Activated naive CD4-positive, alpha-beta T cell treated with anti-CD3 and anti-CD28 coated beads, Interleukin-2, amount 50 U/mL, for 16 hours (primary cell): Measurements from ENCODE around the gene SGK1.

Experiments used
- DNase-seq: peaks from one replicate; pipeline ENCODE4 v3.0.0-alpha.2; 2020

The SGK1 gene

GRCh38 chr6:134317471-134318131 is at the start of gene SGK1:
TSS of gene SGK1 (minus strand) at chr6:134318112. CDS start at chr6:134317460, 652 bp downstream.
- peak; percentile 31 for DNase-seq

- DNase-seq: no peak
Observed at GRCh38 chr6:134363323-134364039, 45.6 kb upstream of the SGK1 start.

DNA sequence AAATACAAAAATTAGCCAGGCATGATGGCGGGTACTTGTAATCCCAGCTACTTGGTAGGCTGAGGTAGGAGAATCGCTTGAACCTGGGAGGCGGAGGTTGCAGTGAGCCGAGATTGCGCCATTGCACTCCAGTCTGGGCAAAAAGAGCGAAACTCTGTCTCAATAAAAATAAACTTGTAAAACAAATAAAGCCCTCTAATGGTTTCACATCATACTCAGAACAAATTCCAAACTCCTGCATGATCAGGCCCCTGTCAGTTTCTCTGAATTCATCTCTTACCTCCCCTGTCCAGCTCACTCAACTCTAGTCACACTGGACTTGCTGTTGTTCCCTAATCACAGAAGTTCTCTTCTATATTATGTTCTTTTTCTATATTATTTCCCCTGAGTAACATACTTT is 43.1 kb upstream of the SGK1 start:
- no peak for DNase-seq

- no peak for DNase-seq
Observed at GRCh38 chr6:134359302-134359701, 41.4 kb upstream of the SGK1 start.

DNA sequence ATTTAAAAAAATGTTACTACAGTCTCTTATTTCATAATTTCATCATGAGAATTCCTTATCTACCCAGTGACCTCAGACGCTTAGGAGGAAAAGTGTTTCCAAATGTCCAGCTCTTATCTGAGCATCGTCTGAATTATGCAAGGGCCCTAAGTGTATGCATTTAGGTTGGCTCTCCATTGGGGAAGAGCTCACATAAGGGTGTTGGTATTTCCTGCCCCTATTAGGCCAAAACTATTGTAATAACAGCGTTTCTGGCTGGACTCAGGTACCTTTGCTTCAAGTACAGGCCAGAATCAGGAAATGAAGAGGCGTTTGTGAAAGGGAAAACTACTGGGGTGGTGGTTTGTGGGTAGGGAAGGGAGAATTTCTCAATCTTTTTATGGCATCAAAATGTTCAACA is 40.4 kb upstream of the SGK1 start:
- no peak for DNase-seq

DNA sequence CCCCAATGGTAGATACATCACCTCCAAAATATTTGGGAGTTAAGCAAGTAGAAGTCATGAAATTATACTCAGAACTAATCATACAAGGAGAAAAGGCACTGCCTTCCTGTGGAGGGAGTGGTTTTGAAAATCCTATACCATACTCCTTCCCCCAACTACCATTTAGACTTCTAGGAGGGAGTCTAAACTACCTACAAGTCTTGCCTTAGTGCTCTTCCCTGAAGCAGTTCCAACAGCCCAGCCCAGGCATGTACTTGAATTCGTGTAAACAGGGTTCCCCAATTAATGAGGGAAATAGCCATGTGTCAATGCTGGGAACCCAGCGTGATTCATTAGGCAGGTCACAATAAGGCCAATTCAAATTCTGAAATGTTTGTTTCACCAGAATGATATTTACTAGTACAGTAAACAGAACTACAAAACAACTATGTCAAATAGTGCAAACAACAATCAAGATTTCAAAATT is 39.1 kb upstream of the SGK1 start:
- DNase-seq: no peak

DNA sequence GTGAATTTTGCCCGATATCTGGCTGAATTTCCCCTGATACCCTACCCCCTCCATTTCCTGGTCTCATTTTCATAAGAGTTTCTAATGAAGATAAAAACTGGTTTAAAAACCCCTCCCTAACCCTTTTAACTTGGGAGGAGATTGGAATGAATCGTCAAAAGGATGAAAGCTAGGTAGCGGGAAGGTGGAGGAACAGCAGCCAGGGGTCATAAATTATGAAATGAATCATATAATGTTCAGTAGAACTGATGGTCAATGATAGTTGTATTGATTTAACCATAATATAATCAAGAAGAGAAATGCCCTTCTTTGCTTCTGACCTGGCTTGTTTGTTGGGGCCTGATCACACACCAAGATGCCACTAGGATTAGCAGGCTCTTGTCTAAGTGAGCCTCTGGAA is 38.5 kb upstream of the SGK1 start:
- DNase-seq: no peak

GRCh38 chr6:134352786-134353480 is 35.0 kb upstream of the SGK1 start:
- no peak for DNase-seq

DNA sequence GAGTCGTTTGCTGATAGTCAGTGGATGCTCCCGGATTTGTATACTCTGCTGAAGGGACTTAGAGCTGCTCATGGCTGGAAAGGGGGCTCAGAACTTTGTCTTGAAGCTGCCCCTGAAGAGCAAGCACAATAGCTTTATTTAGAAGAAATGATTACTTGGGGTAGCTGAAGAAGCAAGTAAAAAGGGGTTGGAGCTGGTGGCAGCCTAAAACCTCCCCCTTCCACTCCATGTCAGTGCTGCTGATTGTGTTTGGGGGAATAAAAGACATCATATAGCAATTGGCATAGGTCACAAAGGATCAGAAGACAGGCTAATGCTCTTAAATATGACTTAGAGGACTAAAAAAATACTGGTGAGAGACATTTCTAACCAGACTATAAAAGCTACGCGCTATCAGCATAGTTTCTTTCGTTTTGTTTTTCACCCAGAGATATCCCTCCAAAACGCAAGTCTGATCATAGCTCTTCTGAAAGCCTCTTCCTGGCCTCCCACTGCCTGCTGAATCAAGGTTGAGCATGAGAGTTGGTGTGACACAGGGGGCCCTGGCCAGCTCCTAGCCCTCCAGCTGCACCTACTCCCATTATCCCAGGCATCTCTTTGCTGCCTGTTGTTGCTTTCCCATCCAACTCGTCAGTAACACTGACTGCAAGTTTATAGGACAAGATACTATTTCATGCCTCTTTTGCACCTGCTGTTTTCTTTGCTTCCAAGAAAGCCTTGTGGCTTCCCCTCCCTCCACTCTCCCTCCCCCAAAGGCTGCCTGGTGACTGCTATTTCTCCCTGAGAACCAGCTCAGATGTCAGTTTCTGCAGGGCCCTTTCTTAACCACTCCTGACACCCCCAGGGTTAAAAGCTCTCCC is 33.9 kb upstream of the SGK1 start:
- no peak for DNase-seq

DNA sequence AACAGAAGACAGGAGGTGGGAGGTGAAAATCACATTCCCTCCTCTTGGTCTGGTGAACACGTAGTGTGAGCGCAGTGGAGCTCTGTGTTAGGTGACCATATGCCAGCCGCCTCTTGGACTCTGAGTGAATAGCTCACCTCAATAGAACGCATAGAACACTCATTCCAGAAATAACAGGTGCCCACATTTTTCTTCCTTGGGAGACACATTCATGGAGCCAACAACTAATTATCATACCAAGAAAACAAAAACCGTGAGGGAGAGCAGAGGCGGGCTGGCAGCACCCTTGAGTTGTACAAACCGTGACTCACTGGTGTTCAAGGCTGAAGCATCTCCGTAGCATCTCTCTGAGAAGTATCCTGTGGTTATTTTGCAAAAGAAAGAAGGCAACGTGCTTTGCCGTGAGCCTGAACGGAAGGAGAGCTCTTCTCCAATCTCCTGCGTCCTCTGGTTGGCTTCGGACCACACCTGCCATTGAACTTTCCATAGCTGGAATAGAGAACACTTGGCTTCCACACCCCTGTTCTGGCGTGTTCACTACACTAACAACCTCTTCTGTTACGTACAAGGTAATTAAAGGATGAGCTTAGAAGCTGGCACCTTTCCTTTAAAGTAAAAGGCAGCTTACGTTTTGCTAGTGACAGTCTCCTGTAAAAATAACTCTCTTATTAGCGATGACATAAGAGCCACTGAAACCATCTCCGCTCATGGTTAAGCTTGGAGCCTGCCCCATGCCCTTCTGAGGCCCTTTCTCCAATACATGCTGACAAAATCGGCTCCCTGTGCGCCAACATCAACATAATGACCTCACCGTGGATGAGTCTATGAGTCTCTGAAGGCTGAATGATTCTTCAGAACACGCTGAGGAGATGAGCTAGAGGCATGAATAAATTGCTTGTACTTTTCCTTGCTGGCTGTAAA is 30.2 kb upstream of the SGK1 start:
- no peak for DNase-seq

DNA sequence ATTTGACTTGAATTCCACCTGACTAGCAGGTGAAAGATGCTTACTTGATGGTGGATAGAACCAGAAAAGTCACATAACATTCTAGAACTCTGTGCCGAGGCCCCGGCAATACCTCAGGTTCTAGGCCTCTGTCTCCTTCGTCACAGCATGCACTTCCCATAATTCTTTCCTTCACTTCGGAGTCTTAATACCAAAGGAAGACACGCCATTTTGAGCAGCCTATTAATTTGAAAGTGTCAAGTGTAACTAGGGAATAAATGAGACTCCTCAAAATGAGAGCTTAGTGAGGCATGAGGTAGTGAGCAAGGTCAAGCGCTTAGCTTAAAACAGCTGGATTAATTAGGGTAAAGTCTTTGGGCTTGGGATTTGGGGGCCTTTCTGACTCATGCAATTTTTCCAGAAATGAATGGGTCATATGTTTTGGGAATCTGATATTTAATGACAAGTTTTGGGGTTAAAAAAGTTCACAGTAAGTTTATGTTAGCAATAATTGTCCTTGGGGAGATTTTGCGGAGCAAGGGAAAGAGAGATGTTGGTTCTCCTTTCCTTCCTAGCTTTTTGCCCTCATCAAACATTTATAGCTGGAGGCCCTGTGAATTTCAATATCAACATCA is 29.1 kb upstream of the SGK1 start:
- no peak for DNase-seq

- DNase-seq: no peak
Observed at GRCh38 chr6:134345789-134346188, 27.9 kb upstream of the SGK1 start.

DNA sequence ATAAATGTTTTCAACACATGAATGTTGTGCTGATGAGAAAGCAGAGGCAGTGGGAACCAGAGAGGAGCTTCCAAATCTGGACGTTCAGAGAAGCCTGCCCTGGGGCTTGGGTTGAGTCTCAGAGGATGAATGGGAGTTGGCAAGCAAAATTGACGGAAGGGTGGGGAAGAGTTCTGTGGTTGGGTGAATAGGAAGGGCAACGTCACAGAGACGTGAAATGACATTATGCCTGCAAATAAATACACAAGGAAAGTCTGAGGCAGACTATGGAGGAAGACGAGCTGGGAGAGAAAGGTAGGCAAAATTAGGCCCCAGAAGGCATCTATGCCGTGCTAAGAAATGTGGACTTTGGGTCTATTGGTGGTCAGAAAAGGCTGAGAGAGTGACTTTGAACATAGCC is 25.2 kb upstream of the SGK1 start:
- DNase-seq: no peak

- DNase-seq: no peak
Observed at GRCh38 chr6:134341999-134342567, 24.2 kb upstream of the SGK1 start.

DNA sequence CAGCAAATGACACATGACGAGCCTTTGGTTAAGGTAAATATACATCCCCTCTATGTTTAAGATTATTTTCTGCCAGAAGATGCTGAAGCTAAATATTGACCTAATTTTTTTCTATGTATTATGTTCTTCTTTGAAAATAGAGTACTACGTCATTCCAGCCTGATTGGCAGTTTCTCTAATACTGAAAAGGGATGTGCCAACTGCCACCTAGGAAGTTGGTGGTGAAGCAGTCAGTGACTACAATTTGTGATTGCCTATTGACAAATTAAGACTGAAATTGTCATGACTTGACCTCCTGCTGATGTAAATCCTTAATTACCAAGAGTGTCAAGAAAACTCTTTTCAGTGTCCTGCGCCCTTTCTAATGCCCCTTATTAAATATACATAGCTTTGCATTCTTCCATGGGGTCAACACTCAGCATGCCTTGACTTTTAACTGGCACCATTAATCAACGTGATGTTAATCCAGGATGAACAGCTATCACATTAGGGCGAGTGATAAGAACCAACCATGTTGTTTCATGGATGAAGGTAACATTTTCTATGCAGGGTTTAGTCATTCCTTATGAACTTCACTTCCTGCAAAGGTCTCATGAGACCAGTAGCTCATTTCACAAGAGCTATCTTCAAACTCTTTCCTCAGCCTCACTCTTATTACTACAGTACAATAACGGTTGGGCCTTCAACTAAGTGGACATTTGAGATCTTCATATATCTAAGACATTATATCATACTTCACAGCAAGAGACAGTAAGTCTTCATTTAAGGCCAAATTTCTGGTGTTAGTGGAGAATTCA is 22.5 kb upstream of the SGK1 start:
- no peak for DNase-seq

- no peak for DNase-seq
Observed at GRCh38 chr6:134339216-134339615, 21.3 kb upstream of the SGK1 start.

DNA sequence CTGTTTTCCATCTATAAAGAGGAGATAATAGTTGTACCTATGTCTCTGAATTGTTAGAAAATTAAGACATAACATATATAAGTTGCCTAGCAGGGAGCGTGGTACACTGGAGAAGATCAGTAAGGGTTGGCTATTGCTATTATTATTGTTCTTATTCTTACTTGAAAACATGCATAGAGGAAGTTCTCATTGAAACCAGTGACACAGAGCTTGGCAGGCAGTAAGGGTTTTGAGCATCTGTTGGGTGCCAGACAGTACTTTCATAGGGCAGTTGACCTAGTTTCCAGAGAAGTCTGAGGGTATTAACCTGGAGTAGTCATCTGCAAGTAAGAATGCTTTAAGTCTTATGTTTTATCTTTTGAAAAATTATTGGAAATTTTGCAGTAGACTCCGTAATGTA is 13.3 kb upstream of the SGK1 start:
- no peak for DNase-seq

GRCh38 chr6:134330555-134330954 is 12.6 kb upstream of the SGK1 start:
- no peak for DNase-seq

GRCh38 chr6:134328792-134329191 is 10.9 kb upstream of the SGK1 start:
- no peak for DNase-seq

GRCh38 chr6:134328138-134328537 is 10.2 kb upstream of the SGK1 start:
- no peak for DNase-seq
